GM12873 (cell line): Measurements from ENCODE around the gene GPAM.

Experiments
- TF ChIP-seq, protein P1 (sequence below): IDR thresholded peaks from 2 replicates; pipeline ENCODE4 v1.5.1; 2012; ENCODE audit warnings: low read depth, mild to moderate bottlenecking, moderate library complexity, low read length, control low read depth; ENCODE audit not compliant: insufficient read depth; ENCODE audit errors: missing control alignments

GPAM gene

GRCh38 chr10:112148331-112148730, 35.2 kb downstream of the GPAM start:
- TF ChIP-seq, protein P1, sequence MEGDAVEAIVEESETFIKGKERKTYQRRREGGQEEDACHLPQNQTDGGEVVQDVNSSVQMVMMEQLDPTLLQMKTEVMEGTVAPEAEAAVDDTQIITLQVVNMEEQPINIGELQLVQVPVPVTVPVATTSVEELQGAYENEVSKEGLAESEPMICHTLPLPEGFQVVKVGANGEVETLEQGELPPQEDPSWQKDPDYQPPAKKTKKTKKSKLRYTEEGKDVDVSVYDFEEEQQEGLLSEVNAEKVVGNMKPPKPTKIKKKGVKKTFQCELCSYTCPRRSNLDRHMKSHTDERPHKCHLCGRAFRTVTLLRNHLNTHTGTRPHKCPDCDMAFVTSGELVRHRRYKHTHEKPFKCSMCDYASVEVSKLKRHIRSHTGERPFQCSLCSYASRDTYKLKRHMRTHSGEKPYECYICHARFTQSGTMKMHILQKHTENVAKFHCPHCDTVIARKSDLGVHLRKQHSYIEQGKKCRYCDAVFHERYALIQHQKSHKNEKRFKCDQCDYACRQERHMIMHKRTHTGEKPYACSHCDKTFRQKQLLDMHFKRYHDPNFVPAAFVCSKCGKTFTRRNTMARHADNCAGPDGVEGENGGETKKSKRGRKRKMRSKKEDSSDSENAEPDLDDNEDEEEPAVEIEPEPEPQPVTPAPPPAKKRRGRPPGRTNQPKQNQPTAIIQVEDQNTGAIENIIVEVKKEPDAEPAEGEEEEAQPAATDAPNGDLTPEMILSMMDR: no peak

GRCh38 chr10:112146799-112147198, 36.8 kb downstream of the GPAM start:
- TF ChIP-seq, protein P1: no peak

DNA sequence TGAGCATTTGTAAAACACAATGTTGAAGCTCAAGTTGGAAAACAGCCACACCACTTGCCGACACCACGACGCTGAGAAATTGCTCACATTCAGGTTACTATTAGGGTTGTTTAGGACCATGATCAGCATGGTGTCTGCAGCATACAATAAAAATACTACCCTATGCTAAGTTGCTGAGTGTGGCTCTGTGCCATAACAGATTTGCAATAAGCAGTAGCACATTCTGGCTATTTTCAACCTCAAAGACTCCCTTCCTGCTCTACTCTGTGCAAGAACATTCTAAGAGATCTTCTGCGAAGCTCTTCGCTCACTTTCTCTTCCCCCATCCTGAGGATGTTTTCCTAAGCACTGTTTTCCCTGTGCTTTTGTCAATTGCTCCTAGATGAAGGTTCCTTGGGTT, 38.3 kb downstream of the GPAM start:
- TF ChIP-seq, protein P1: no peak

DNA sequence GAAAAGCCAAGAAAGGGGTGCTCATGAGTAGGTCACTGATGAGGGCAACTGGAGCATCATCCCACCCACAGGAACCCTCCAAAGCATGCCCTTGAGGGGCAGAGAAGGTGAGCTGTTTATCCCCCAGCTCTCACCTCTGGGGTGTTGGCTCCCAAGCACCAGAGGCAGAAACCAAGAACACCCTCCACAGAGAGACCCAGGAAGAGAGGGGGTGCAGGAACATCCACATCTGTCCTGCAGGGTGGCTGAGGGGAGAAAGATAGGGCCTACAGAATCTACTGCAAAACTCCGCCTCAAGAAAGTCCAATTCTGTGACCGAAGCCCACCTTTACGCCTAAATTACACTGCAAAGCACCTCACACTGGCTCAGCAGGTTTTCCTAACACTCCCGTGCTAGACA, 40.1 kb downstream of the GPAM start:
- TF ChIP-seq, protein P1: no peak

DNA sequence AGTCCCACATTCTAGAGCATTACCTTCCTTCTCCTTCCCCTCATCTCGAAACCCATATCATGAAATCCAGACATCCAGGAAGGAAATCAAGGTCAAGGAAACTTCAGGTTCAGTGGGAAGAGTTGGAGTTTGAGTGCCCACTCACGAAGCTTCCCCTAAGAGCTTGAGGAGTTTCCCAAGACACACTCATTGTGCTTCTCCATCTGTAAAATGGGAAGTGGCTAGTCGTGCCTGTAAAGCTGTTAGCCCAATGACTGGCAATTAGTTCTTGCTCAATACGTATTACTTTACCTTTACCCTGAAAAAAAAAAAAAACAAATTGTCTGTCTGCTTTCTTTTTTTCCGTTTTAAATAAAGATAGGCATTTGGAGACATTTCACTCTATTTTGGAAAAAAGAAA, 42.3 kb downstream of the GPAM start:
- TF ChIP-seq, protein P1: no peak

- TF ChIP-seq, protein P1: peak; percentile 90
These were observed 43.2 kb downstream of the GPAM start for GRCh38 chr10:112140110-112140970.

GRCh38 chr10:112139176-112139575, 44.4 kb downstream of the GPAM start:
- TF ChIP-seq, protein P1: no peak
